Activated CD4-positive, alpha-beta memory T cell treated with anti-CD3 and anti-CD28 coated beads, Interleukin-2, amount 10 ng/mL, durations not matched to agents 7 days and 5 days (primary cell): ENCODE data around the gene EP300. TPM values are rescaled to one million over a fixed set of nuclear protein-coding genes. Genes with fewer than 3 reads are reported as not detected.

Experiments used
- total RNA-seq, 2 experiments: library from RNA; stranded (reverse); gene quantifications; one replicate each; pipeline ENCODE4 v1.2.3, GENCODE V29; 2021

Gene EP300
- total RNA-seq, 2 experiments from 2014 or later = 63.3 to 68.4 TPM

Other genes with a start within 250 kb of the EP300 start
- gene ST13, start 236.0 kb upstream of the EP300 start, total RNA-seq = 100 to 1,000 TPM; 138 to 142 TPM
- 10 to 100 TPM; 11.3 to 13.2 TPM for gene XPNPEP3, start 235.4 kb upstream of the EP300 start, total RNA-seq
- gene DNAJB7, start 230.5 kb upstream of the EP300 start, total RNA-seq = not detected
- gene RBX1, start 141.2 kb upstream of the EP300 start, total RNA-seq = 10 to 100 TPM; 80.7 TPM
- gene L3MBTL2, start 112.7 kb downstream of the EP300 start, total RNA-seq = 10 to 100 TPM; 25.9 to 30.7 TPM
- gene CHADL, start 148.3 kb downstream of the EP300 start, total RNA-seq = under 1 TPM; 0.18 TPM
- gene RANGAP1, start 193.6 kb downstream of the EP300 start, total RNA-seq = 10 to 100 TPM; 98.7 to 99.7 TPM
- 10 to 100 TPM; 41.7 to 42.1 TPM for gene ZC3H7B, start 208.9 kb downstream of the EP300 start, total RNA-seq